GM19328 (cell line): Measurements from ENCODE around the gene ACP5.
A peak's percentile ranks its signal among the peaks of the same experiment; 100 is the strongest.
"Not testable (repeated sequence)": the region's sequence is repeated elsewhere in the genome, so short reads cannot be mapped to it uniquely, and the experiment has no call there.

Experiments used
- ATAC-seq: cut with Tn5 transposase; IDR thresholded peaks from one replicate; pipeline ENCODE4 v1.9.1; 2021; ENCODE audit warnings: mild to moderate bottlenecking, moderate library complexity; ENCODE audit not compliant: unreplicated experiment

Gene ACP5

GRCh38 chr19:11577451-11578257 is at the start of gene ACP5:
Gene ACP5 (minus strand): TSS chr19:11577645. CDS start chr19:11577317, 328 bp downstream.
- no peak for ATAC-seq

- ATAC-seq, result no peak
These were observed 48.8 kb upstream of the ACP5 start for GRCh38 chr19:11626252-11626651.

GRCh38 chr19:11624069-11624463 is 46.6 kb upstream of the ACP5 start:
- no peak for ATAC-seq

GRCh38 chr19:11622401-11622800 is 45.0 kb upstream of the ACP5 start:
- ATAC-seq, result not testable (repeated sequence)

- ATAC-seq, result no peak
These were observed 43.1 kb upstream of the ACP5 start for GRCh38 chr19:11620553-11620952.

GRCh38 chr19:11617180-11618062 is 40.0 kb upstream of the ACP5 start:
- no peak for ATAC-seq

- ATAC-seq, result no peak
These were observed 35.5 kb upstream of the ACP5 start for GRCh38 chr19:11612816-11613511.

GRCh38 chr19:11611730-11612129 is 34.3 kb upstream of the ACP5 start:
- no peak for ATAC-seq

GRCh38 chr19:11606484-11606883 is 29.0 kb upstream of the ACP5 start:
- ATAC-seq, result no peak

- ATAC-seq, result not testable (repeated sequence)
These were observed 22.3 kb upstream of the ACP5 start for GRCh38 chr19:11599704-11600103.

GRCh38 chr19:11598746-11599145 is 21.3 kb upstream of the ACP5 start:
- no peak for ATAC-seq

- ATAC-seq, result no peak
These were observed 20.6 kb upstream of the ACP5 start for GRCh38 chr19:11598103-11598483.

- peak; percentile 98 for ATAC-seq
These were observed 20.0 kb upstream of the ACP5 start, which contains the start of gene ZNF627 for GRCh38 chr19:11597202-11598102. Gene ZNF627 (plus strand): TSS chr19:11597483. CDS start chr19:11597628, 145 bp downstream.

- ATAC-seq, result no peak
These were observed 18.7 kb upstream of the ACP5 start for GRCh38 chr19:11596156-11596555.

- no peak for ATAC-seq
These were observed 16.6 kb upstream of the ACP5 start for GRCh38 chr19:11594084-11594483.

GRCh38 chr19:11587975-11588631 is 10.7 kb upstream of the ACP5 start:
- no peak for ATAC-seq

- ATAC-seq, result no peak
These were observed 10.0 kb upstream of the ACP5 start for GRCh38 chr19:11587302-11587974.

GRCh38 chr19:11586331-11586730 is 8.9 kb upstream of the ACP5 start:
- no peak for ATAC-seq

GRCh38 chr19:11581740-11582139 is 4.3 kb upstream of the ACP5 start:
- ATAC-seq, result peak; percentile 77
